HG02798 (cell line): ENCODE measurements around the gene PDZD4.

Experiments used
- ATAC-seq: cut with Tn5 transposase; IDR thresholded peaks from one replicate; pipeline ENCODE4 v1.9.1; 2021; ENCODE audit warnings: mild to moderate bottlenecking; ENCODE audit not compliant: unreplicated experiment, poor library complexity

Gene PDZD4

GRCh38 chrX:153816831-153817690 is 13.3 kb downstream of the PDZD4 start:
- no peak for ATAC-seq

DNA sequence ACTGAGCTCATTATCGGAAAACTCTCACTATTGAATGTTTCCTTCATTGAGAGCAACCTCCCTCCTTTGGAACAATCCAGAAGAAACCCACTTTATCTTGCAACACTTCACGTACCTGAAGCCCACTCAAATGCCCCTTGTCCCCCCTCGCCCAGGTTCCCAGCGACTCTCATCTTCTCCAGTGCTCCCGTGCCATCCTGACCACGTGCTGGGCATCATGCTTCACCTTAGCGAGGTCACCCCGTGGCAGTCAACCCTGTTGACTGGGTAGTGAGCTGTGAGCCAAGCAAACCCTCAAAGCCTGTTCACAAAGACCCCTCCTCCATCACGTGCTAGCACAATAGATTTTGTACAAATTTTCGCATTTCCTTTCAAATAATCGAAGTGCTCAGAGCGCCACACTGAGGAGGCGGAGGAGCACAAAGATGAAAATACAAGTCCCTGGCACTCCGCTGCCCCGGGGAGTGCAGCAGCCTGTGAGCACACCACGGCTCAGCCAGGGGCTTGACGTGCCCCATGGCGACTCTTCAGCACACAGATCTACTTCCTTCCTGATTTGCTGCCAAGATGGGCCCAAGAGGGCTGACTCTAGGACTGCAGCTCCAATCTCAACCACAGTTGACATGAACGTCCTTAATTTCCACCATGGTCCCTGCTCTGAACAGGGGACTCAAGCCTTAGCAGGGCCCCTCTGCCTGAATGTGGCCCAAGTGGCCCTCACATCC is 15.6 kb downstream of the PDZD4 start:
- no peak for ATAC-seq

DNA sequence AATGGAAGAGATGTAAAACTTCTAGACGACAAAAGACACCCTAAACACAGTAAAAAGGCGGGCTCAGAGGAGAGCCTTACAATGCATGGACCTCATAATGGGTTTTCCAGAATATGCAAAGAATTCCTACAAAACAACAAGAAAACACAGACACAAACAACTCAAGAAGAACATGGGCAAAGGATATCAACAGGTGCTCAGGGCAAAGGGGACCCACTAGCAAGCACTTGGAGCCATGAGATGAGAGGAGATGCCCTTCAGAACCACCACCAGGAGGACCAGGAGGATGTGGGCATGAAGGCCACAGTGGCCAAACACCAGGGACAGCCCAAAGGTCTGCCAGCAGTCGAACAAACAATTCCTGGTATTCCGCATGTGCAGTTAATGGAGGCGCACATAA is 17.2 kb downstream of the PDZD4 start:
- no peak for ATAC-seq

DNA sequence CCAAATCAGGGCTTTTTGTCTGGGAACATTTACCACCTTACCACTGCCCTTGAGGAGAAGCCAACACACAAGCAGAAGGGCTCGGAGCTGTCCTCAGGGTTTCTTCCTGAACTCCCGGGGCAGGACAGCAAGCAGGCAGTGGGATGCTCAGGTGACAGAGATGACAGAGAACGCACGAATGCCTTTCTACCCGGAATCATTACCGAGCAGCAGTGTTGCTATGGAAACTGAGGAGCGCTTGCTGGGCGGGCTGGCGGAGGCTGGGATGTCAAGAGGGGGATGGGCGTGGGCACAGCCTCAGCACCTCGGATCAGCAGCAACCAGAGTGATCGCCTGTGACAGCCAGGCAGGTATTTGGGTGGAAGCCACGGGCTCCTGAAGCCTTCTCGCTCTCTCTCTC is 18.1 kb downstream of the PDZD4 start:
- ATAC-seq, result no peak

DNA sequence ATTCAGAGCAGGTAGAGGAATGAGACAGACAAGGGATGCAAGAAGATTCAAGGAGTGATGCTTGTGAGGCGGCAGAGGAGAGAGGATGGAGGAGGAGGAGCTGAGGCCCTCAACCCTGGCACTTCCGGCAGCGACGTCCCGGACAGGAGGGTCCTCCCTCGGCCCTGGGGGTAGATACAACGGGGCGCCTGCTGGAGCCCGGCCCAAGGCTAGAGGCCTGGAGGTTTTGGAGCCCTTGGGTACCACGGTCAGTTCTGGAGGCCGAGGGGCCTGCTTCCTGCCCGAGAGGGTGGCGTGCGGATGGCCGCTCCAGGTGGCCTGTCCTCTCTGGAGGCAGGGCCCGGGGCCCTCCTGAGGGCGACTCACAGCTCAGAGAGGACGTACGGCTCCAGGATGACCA is 22.4 kb downstream of the PDZD4 start:
- no peak for ATAC-seq

DNA sequence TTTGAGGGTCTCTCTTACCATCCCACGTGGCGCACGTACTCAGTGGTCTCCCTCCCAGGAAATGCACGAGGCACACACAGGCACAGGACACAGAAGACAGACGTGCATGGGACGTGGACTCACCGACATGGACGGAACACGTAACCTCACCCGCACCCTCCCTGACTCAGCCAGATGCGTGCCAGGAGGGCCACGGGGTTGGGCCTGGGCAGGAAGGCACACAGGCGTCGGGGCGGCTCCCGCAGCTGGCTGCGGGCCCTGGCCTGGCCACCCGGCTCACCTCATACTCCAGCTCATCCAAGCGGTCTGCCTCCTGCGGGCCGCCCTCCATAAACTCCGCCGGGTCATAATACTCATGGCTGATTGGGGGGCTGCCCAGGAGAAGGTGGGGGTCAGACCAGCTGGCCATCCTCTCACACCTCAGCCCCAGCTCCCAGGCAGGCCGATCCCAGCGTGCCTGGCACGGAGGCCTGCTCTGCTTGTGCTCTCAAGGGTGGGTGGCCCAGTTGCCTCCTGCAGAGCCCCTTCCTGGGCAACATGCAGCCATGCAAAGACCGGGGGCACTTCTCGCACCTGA is 23.3 kb downstream of the PDZD4 start:
- no peak for ATAC-seq

DNA sequence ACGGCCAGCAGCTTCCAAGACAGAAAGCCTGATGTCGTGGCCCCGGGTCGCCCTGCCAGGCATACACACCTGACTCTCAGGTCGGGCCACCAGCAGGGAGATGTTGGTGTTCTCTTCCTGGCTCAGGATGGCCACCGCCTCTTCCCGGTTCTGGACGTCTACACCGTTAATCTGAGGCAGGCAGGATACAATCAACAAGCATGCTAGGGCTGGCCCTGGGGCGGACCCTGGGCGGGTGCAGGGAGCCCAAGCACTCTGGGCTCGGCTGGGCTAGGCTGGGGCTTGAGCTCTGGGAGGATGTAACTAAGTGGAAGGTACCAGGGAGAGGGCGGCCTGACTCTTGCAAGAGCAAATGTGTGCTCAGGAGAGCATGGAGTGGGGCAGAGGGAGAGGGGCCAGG is 24.9 kb downstream of the PDZD4 start:
- ATAC-seq, result no peak

DNA sequence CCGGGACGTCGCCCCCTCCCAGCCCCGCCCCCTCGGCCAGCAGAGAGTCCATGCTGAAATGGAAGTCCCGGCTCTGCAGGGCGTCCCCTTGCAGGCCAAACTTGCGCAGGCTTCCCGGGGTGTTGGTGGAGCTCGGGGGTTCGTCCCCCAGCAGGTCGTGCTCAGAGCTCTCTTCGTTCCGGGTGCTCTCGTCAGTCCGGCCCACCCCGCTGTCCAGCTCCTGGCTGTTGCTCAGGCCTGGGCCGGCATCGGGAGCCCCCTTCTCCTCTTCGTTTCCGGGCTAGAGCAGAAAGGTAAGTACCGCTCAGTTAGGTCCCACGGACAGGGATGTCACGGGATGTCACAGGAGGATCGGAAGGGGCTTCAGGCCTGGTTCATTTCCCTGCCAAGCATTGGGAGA is 25.7 kb downstream of the PDZD4 start:
- ATAC-seq, result no peak

GRCh38 chrX:153804100-153804595 is 26.2 kb downstream of the PDZD4 start:
- ATAC-seq, result no peak

DNA sequence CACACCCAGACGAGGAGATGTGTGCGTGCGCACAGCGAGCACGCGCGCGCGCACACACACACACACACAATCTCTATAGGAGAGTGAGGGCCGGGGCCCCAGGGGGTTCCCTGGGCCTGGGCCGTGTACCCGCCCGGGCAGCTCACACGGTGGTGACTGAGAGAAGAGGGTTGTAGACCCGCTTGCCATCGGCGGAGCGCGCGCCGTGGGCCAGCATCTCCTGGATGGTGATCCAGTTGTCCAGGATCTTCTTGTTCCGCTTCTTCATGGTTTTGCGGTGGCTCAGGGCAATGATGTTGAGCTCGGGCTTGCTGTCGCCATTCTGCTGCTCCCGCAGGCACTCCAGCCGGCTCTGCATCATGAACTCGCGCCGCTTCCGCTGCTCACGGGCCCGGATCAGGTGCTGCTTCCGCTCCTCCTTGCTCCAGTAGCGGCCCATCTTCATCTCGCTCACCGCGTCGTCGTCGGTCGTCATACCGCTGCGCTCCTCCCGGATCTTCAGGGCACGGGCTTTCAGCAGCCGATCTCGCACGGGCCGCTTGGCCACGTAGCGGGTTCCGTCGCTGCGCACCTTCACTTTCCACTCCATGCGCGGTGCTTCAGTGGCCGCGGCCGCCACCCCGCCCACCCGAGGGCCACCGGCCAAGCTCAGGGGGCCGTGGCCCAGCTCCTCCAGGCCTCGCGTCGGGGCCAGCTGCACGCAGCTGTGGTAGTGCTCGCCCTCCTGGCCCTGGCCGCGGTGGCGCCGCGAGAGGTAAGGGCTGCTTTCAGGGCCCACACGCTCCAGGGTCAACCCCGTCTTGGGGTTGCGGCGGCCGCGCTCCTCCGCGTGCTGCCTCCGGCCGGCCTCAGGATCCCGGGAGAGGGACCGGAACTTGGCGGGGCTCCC is 26.9 kb downstream of the PDZD4 start:
- no peak for ATAC-seq

GRCh38 chrX:153802513-153803045 is 27.8 kb downstream of the PDZD4 start:
- ATAC-seq, result no peak

DNA sequence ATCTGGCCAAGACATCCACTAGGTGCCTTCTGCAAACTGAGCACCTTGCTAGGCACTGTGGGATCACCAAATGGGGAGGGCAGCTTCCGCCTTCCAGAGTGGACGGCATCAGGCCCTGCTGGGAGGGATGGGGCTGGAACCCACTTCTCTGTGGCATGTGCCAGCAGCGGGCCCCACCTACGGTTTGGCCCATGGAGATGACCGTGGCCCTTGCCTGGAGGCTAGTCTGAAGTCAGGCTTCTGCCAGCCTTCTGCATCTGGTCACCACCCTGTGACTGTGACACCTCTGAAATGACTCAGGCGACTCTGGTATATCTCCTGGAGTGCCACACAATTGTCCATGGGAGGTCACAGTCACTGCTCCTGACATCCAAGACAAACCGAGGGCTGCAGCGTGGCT is 28.7 kb downstream of the PDZD4 start:
- ATAC-seq, result no peak

GRCh38 chrX:153800746-153801145 is 29.6 kb downstream of the PDZD4 start:
- ATAC-seq, result no peak

- no peak for ATAC-seq
These were observed 30.1 kb downstream of the PDZD4 start for GRCh38 chrX:153800177-153800722.

DNA sequence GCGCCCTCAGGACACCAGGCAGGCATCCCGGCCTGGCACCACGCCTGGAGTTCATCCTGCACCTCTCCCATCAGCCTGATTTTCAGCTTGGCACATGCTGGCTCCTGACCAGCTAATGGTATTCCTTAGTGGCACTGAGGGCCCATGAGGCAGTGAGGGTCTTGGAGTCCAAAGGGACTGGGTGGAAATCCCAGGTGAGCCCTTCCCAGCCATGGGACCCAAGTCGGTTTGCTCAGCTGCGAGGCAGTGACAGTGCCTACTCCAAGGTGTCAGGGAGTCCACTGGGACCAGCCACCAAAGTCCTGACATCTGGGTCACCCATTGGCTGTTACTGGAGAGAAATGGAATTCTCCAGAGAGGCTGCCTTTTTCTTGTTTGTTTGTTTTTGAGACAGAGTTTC is 31.0 kb downstream of the PDZD4 start:
- no peak for ATAC-seq

GRCh38 chrX:153797415-153798015 is 32.8 kb downstream of the PDZD4 start:
- ATAC-seq, result no peak

DNA sequence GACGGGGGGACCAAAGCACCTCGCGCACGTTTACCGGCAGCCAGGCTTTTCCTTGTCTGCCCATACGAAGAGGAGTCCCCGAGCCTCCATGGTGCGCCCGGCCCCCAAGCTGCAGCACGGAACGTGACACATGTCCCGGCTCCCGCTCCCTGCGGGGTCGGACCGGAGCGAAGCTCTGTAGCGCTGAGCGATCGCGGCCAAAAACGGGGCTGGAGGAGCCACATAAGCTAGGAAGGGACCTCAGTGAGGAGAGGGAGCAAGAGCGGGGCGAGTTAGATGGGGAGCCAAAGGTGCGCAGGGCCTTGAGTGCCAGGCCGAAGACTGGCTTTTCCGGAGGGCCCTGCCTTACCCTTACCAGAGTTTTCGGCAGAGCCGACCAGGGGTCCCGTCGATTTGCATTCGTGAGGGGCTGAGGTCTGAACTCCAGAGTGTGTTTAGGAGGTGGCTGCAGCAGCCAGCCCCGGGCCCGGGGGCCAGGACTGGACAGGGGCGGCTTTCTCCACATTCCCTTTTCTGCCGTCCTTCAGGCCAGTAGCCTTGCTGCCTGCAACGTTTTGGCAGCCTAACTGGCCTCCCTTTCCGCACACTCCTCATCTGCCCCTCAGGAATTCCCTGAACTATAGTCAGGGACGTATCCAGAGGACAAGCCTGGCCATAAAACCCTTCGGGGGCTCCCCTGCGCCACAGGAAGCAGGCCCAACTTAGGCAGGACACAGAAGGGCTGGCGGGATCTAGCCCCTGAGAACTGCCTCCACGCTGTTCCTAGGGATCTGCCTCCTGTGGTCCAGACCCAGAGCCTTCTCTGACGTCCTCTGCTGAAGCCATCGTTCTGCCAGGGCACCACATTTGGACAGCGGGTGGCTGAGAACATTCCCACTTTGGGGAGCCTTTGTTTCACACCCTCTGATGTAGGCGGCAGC is 35.2 kb downstream of the PDZD4 start:
- ATAC-seq, result no peak
